ENCODE data around the gene RABEPK. TPM values are rescaled to one million over a fixed set of nuclear protein-coding genes. Genes with fewer than 3 reads are reported as not detected.

The RABEPK gene
- total and polyA plus RNA-seq, 10 of the 15 experiments (the other 5 are each of a cell fraction or from before 2014, with no cell fraction given): 26.9 to 59.8 (median 39.4) TPM

GRCh38 chr9:125204477-125204876 lies 4.1 kb downstream of the RABEPK start:
- DNase-seq (ENCODE audit: low read depth, low spot score) (no peak), FAIRE-seq (no peak), ATAC-seq (no peak)
- no peak for TF ChIP-seq MEF2A (IDR thresholded peaks at IDR 0.05; ENCODE audit: insufficient read depth, low read depth, low read length)
- no peak for TF ChIP-seq NKRF (conservative IDR thresholded peaks at IDR 0.05)
- no peak for TF ChIP-seq STAT3 (IDR thresholded peaks at IDR 0.05; ENCODE audit: low read depth, low read length)
- no peak for TF ChIP-seq RAD51 (IDR thresholded peaks at IDR 0.05)
- TF ChIP-seq, protein P1, sequence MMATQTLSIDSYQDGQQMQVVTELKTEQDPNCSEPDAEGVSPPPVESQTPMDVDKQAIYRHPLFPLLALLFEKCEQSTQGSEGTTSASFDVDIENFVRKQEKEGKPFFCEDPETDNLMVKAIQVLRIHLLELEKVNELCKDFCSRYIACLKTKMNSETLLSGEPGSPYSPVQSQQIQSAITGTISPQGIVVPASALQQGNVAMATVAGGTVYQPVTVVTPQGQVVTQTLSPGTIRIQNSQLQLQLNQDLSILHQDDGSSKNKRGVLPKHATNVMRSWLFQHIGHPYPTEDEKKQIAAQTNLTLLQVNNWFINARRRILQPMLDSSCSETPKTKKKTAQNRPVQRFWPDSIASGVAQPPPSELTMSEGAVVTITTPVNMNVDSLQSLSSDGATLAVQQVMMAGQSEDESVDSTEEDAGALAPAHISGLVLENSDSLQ (IDR thresholded peaks at IDR 0.05): no peak
- TF ChIP-seq LARP7 (IDR thresholded peaks at IDR 0.05): no peak
- no peak for TF ChIP-seq NFIC (IDR thresholded peaks at IDR 0.05; ENCODE audit: low read depth, low read length)
- no peak for TF ChIP-seq TARDBP (IDR thresholded peaks at IDR 0.05; ENCODE audit: borderline replicate concordance)
- no peak for TF ChIP-seq SP1 (IDR thresholded peaks at IDR 0.05; ENCODE audit: low read depth, low read length)
- TF ChIP-seq CBFB (IDR thresholded peaks at IDR 0.05; ENCODE audit: low read depth): no peak
- no peak for TF ChIP-seq RB1 (IDR thresholded peaks at IDR 0.05; ENCODE audit: borderline replicate concordance)
- TF ChIP-seq, protein P2, sequence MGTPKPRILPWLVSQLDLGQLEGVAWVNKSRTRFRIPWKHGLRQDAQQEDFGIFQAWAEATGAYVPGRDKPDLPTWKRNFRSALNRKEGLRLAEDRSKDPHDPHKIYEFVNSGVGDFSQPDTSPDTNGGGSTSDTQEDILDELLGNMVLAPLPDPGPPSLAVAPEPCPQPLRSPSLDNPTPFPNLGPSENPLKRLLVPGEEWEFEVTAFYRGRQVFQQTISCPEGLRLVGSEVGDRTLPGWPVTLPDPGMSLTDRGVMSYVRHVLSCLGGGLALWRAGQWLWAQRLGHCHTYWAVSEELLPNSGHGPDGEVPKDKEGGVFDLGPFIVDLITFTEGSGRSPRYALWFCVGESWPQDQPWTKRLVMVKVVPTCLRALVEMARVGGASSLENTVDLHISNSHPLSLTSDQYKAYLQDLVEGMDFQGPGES (IDR thresholded peaks at IDR 0.05): no peak
- no peak for TF ChIP-seq ZBED1 (IDR thresholded peaks at IDR 0.05; ENCODE audit: borderline replicate concordance)
- TF ChIP-seq, protein P3, sequence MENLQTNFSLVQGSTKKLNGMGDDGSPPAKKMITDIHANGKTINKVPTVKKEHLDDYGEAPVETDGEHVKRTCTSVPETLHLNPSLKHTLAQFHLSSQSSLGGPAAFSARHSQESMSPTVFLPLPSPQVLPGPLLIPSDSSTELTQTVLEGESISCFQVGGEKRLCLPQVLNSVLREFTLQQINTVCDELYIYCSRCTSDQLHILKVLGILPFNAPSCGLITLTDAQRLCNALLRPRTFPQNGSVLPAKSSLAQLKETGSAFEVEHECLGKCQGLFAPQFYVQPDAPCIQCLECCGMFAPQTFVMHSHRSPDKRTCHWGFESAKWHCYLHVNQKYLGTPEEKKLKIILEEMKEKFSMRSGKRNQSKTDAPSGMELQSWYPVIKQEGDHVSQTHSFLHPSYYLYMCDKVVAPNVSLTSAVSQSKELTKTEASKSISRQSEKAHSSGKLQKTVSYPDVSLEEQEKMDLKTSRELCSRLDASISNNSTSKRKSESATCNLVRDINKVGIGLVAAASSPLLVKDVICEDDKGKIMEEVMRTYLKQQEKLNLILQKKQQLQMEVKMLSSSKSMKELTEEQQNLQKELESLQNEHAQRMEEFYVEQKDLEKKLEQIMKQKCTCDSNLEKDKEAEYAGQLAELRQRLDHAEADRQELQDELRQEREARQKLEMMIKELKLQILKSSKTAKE (IDR thresholded peaks at IDR 0.05; ENCODE audit: low read depth, poor library complexity, severe bottlenecking): no peak
- TF ChIP-seq E4F1 (IDR thresholded peaks at IDR 0.05; ENCODE audit: borderline replicate concordance, partially characterized antibody): no peak
- TF ChIP-seq TCF3 (IDR thresholded peaks at IDR 0.05; ENCODE audit: borderline replicate concordance, insufficient read depth, low read depth, low read length): no peak
- no peak for TF ChIP-seq CBX5 (IDR thresholded peaks at IDR 0.05; ENCODE audit: low read depth)
- POLR2A ChIA-PET: no interaction called here
- H3K36me3 ChIP-seq (ENCODE audit: control insufficient read depth in 2 of 2, insufficient read depth in 2 of 2, low read length in 1 of 2): peaks cover 0 to 1% of the 10 kb centered on the region in 2 experiments; a peak in 3 of 4 replicates
- H3K9me3 ChIP-seq (replicated peaks; ENCODE audit: control insufficient read depth, insufficient read depth, low read length): no peaks in the 10 kb centered on the region
- SMC1A ChIA-PET (ENCODE audit: uncharacterized antibody, unreplicated experiment): no interaction called here
- H3K79me2 ChIP-seq (ENCODE audit: control insufficient read depth, insufficient read depth, low read length): peaks cover 10% of the 10 kb centered on the region
- RAD21 ChIA-PET (ENCODE audit: unreplicated experiment): no interaction called here
- H3K27ac ChIP-seq (ENCODE audit: control insufficient read depth, insufficient read depth): no peak overlapping the region
- no peaks in the 10 kb centered on the region for H4K20me1 ChIP-seq (ENCODE audit: control insufficient read depth, insufficient read depth)
- no peak overlapping the region for H3K4me2 ChIP-seq (ENCODE audit: control insufficient read depth, insufficient read depth)
- WGBS (ENCODE audit: insufficient coverage, insufficient replicate concordance, low lambda C conversion rate, missing lambda C conversion rate): 90% methylated on average over 3 of the region's 3 CpGs
- no peaks in the 10 kb centered on the region for H3K27me3 ChIP-seq (replicated peaks in 1 of 2; ENCODE audit: control insufficient read depth in 2 of 2, insufficient read depth in 2 of 2, low read length in 1 of 2)
- H3K4me3 ChIP-seq: no peak overlapping the region
- in situ Hi-C loops (cut with MboI): no loop called here
- peaks cover 3% of the 10 kb centered on the region for H3K4me1 ChIP-seq (ENCODE audit: control insufficient read depth, insufficient read depth, low read length)
- CTCF ChIA-PET: no interaction called here
- no TSS peak for BruUV-seq (replicated peaks)
- no peak overlapping the region for H3K9ac ChIP-seq (ENCODE audit: control insufficient read depth, insufficient read depth, low read length)
- intact Hi-C loops (cut with micrococcal nuclease; ENCODE audit: unreplicated experiment): loop anchor here (5.0 kb wide), 1 partner anchor 58 kb away; the partner anchor contains the start of gene GAPVD1
- no peak overlapping the region for H2AFZ ChIP-seq (ENCODE audit: control insufficient read depth, low read depth, low read length)
